ENCODE results near the gene ACVR1B.

DNA sequence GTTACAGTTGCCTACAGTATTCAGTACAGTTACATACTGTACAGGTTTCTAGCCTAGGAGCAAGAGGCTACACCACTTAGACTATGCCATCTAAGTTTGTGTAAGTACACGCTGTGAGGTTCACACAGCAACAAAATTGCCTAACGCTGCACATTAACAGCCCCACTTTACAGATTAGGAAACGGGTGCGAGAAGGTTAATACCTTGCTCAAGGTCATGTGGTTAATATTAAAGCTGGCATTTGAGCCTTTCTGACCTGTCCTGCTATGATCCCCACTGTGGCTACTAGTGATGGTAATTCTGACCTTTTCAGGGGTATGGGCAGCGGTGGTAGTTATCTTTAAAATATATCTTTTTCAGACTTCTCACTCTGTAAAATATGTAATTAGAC, 20.9 kb downstream of the ACVR1B start:
- TF ChIP-seq, protein P1, sequence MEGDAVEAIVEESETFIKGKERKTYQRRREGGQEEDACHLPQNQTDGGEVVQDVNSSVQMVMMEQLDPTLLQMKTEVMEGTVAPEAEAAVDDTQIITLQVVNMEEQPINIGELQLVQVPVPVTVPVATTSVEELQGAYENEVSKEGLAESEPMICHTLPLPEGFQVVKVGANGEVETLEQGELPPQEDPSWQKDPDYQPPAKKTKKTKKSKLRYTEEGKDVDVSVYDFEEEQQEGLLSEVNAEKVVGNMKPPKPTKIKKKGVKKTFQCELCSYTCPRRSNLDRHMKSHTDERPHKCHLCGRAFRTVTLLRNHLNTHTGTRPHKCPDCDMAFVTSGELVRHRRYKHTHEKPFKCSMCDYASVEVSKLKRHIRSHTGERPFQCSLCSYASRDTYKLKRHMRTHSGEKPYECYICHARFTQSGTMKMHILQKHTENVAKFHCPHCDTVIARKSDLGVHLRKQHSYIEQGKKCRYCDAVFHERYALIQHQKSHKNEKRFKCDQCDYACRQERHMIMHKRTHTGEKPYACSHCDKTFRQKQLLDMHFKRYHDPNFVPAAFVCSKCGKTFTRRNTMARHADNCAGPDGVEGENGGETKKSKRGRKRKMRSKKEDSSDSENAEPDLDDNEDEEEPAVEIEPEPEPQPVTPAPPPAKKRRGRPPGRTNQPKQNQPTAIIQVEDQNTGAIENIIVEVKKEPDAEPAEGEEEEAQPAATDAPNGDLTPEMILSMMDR (IDR thresholded peaks at IDR 0.05; ENCODE audit: borderline replicate concordance, extremely low read depth, low read length, poor library complexity, severe bottlenecking): no peak
- no peak for TF ChIP-seq EZH2 (IDR thresholded peaks at IDR 0.05; ENCODE audit: borderline replicate concordance, low read depth, low read length, severe bottlenecking)

Data from DND-41 (cell line).